Fibroblast of mammary gland (primary cell): ENCODE data around the gene TRPM1.
A peak's percentile ranks its signal among the peaks of the same experiment; 100 is the strongest.
"Not testable (repeated sequence)": the region's sequence is repeated elsewhere in the genome, so short reads cannot be mapped to it uniquely, and the experiment has no call there.

Experiments
- DNase-seq: peaks from one replicate; pipeline ENCODE4 v3.0.0-alpha.2; 2010; ENCODE audit warnings: low read depth
- H3K4me3 ChIP-seq: 2 replicates; pipeline ENCODE4 v1.5.1; 2011; ENCODE audit warnings: low read depth, mild to moderate bottlenecking, low read length, moderate library complexity; ENCODE audit not compliant: control insufficient read depth
- CTCF ChIP-seq: conservative IDR thresholded peaks from 2 replicates; pipeline ENCODE4 v1.5.1; 2011; ENCODE audit warnings: low read depth, low read length, inconsistent platforms; ENCODE audit not compliant: control insufficient read depth, insufficient read depth

Gene TRPM1

GRCh38 chr15:31098491-31098917 lies 3.0 kb downstream of the TRPM1 start:
- H3K4me3 ChIP-seq, result no peak overlapping the region
- DNase-seq, result no peak
- no peak for TF ChIP-seq CTCF

GRCh38 chr15:31096563-31096962 lies 5.0 kb downstream of the TRPM1 start:
- no peak for DNase-seq
- no peak overlapping the region for H3K4me3 ChIP-seq
- no peak for TF ChIP-seq CTCF

GRCh38 chr15:31091481-31091880 lies 10.0 kb downstream of the TRPM1 start:
- TF ChIP-seq CTCF, result no peak
- peak; percentile 59 for DNase-seq
- H3K4me3 ChIP-seq, result no peak overlapping the region

- no peak for TF ChIP-seq CTCF
- no peak overlapping the region for H3K4me3 ChIP-seq
- no peak for DNase-seq
Observed at GRCh38 chr15:31090766-31091165, 10.8 kb downstream of the TRPM1 start.

GRCh38 chr15:31089368-31090047 lies 12.0 kb downstream of the TRPM1 start:
- TF ChIP-seq CTCF, result no peak
- H3K4me3 ChIP-seq, result no peak overlapping the region
- no peak for DNase-seq

- no peak for TF ChIP-seq CTCF
- no peak overlapping the region for H3K4me3 ChIP-seq
Observed at GRCh38 chr15:31088672-31089367, 12.7 kb downstream of the TRPM1 start.

GRCh38 chr15:31088041-31088440 lies 13.5 kb downstream of the TRPM1 start:
- H3K4me3 ChIP-seq, DNase-seq: not testable (repeated sequence)

More at GRCh38 chr15:31088672-31089367, 12.7 kb downstream of the TRPM1 start:
- no peak for DNase-seq
